SIG-M5 treated with dmso at 0.1 percent for 504 hours (cell line): Measurements from ENCODE around the gene SYNM.
"Not testable (repeated sequence)": the region's sequence is repeated elsewhere in the genome, so short reads cannot be mapped to it uniquely, and the experiment has no call there.

ENCODE experiments used
- DNase-seq: peaks from one replicate; lab custom pipeline; 2025; ENCODE audit not compliant: unreplicated experiment; lab: John Stamatoyannopoulos, UW

The SYNM gene

DNA sequence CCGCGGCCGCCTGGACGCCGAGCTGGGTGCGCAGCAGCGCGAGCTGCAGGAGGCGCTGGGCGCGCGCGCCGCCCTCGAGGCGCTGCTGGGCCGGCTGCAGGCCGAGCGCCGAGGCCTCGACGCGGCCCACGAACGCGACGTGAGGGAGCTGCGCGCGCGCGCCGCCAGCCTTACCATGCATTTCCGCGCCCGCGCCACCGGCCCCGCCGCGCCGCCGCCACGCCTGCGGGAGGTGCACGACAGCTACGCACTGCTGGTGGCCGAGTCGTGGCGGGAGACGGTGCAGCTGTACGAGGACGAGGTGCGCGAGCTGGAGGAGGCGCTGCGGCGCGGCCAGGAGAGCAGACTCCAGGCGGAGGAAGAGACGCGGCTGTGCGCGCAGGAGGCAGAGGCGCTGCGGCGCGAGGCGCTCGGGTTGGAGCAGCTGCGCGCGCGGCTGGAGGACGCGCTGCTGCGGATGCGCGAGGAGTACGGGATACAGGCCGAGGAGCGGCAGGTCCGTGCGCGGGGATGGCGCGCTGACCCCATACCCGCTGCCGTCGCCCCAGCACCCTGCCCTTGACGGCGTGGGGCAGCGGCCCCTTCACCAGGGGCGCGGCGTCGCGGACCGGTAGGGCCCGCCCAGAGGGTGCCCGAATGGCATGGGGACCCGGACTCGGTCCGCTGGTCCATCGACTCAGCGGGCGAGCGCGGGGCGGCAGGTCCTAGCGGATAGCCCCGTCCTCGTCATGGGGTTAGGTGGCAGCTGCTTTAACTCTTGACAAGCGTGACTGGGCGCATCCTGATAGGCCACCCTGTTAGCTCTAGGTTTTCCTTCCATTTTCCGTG, 848 bp downstream of the SYNM start:
- no peak for DNase-seq

DNA sequence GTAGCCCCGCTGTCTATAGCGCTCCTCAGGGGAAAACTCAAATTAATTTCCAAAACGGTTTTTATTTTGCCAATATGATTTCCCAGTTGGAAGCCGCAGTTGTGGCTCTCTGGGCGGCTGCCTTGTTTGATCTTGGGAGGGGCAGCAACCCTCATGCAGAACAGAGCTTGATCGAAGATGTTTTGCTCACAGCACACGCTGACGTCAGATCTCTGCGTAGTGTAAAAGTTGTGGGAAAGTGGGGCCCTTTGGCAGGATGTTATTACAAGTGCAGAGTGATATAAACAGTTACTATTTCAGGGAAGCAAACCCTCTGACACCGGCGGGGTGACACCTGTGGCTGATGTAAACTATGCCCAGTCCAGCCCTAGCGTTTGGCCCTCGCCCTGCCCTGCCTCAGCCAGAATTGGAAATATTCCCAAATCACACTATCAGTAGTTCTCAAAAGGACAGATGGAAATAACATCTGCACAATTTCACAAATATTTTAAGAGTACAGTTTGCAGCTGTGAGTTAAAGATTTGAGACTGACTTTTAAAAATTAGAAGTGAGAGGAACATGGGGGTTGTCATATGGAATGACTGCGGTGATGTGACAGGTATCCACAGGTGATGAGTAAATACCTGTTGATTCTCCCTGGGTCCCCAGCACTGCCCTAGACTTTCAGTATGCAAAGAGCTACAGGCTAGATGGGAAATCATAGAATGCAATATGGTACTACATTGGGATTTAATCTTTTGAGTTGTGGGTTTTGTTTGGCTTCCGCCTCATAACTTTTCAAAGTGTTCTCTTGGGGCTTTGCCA, 1.7 kb downstream of the SYNM start:
- DNase-seq = no peak

DNA sequence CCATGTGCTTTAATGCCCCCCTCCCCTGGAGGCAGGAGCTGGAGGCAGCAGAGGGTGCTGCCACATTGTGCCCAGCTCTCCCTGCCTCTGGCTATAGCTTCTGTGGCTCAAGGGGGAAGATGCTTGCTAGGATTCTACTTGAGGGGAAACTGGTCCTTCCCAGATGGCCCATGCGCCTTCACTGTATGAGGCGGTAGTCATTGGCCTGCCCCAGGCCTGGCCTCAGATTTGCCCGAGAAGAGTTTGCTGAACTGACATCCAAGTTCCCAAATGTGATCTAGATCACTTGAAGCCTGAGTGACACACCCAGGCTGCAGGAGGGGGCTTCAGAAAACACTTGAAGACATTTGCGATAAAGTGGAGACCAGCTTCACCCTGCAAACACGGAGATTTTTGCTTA, 4.1 kb downstream of the SYNM start:
- DNase-seq = no peak

DNA sequence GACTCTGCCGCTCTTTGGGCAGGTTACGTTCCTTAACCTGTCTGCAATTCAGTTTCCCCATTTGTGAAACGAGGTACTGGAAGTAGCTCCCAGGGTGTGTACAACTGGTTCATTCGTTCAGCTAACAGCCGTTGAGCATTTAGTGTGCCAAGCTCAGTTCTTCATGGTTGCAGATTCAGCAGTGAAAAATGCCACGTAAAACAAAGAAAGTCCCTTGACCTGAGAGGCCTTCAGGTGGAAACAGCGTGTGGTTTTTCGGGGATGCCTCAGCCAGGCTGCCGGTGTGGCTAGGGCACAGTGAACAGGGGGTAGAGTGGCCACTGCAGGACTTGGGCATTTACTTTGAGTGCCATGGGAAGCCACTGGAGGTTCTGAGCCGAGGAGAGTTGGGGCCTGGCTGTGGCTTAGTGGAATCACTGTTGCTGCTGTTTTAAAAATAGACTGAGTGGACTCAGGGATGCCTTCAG, 4.7 kb downstream of the SYNM start:
- DNase-seq = no peak

DNA sequence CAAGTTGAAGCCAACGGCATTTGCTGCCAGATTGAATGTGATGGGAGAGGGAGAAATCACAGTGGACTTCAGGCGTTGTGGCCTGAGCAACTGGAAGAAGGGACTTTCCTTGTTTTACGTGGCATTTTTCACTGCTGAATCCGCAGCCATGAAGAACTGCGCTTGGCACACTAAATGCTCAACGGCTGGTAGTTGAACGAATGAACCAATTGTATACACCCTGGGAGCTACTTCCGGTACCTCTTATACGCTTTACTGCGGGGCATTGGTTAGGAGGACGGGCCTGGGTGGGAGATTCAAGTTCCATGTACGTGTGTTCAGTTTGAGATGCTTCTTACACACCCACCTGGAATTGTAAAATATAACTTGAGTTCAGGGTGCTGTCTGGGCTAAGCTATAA, 5.2 kb downstream of the SYNM start:
- DNase-seq = no peak

DNA sequence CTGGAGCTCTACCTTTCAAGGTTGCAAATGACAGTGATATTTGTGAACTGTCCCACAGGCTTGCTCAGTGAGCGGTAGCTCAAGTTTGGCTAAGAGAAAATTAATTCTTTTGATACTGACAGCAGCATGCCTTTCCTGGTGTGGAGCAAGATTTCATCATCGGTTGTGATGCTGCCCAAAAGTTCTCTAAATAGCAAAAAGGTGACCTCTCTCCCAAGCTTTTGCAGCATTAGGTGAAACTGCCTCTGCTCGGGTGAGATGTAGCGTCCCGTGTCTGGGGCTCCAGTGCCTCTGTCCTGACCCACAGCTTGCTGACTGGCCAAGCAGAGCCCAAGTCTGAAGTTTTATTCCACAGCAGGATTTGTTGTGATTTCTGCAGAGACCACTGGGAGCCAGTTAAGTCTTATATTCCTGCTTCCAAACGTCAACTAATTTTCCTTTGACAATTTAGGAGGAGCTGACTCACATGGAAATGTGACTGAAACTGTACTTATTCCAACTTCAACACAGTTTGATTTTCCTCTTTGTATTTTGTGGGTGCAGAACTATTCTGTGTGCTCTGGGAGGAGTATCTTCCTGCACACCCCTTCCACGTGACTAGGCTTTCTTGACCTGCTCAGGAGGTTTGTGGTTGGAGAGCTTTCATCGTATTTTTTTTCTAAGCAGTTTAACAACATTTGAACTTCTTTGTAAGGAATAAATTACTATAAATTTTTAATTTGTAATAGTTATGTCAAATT, 5.9 kb downstream of the SYNM start:
- DNase-seq = no peak

DNA sequence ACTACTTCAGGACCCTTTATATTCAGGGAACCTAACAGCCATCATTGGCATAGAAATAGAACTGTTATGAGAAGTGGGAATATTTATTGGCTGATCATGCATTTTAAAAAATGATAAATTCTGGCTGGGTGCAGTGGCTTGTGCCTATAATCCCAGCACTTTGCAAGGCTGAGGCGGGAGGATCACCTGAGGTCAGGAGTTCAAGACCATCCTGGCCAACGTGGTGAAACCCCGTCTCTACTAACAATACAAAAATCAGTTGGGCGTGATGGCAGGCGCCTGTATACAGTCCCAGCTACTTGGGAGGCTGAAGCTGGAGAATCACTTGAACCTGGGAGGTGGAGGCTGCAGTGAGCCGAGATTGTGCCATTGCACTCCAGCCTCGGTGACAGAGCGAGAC, 6.8 kb downstream of the SYNM start:
- DNase-seq = not testable (repeated sequence)

DNA sequence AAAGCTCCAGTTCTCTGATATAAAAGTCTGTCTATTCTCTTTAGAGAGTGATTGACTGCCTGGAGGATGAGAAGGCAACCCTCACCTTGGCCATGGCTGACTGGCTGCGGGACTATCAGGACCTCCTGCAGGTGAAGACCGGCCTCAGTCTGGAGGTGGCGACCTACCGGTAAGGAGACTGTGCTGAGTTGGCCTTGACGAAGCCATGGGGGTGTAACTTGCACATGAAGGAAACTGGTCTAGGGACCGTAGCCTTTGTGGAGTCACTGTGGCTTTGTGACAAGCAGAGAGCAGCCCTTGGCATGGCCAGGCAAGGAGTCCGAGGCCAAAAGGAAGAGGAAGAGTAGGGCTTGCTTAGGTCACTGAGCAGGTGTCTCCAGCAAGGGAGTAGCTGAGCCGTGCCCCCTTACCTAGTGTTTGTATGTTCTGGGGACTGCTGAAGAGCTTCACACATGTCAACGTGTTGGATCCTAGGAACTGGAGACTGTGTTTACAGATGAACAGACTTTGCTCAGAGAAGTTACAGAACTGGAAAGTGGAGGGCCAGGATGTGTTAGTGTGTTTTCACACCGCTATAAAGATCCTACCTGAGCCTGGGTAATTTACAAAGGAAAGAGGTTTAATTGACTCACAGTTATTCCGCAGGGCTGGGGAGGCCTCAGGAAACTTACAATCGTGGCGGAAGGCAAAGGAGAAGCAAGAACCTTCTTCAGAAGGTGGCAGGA, 8.8 kb downstream of the SYNM start:
- no peak for DNase-seq

DNA sequence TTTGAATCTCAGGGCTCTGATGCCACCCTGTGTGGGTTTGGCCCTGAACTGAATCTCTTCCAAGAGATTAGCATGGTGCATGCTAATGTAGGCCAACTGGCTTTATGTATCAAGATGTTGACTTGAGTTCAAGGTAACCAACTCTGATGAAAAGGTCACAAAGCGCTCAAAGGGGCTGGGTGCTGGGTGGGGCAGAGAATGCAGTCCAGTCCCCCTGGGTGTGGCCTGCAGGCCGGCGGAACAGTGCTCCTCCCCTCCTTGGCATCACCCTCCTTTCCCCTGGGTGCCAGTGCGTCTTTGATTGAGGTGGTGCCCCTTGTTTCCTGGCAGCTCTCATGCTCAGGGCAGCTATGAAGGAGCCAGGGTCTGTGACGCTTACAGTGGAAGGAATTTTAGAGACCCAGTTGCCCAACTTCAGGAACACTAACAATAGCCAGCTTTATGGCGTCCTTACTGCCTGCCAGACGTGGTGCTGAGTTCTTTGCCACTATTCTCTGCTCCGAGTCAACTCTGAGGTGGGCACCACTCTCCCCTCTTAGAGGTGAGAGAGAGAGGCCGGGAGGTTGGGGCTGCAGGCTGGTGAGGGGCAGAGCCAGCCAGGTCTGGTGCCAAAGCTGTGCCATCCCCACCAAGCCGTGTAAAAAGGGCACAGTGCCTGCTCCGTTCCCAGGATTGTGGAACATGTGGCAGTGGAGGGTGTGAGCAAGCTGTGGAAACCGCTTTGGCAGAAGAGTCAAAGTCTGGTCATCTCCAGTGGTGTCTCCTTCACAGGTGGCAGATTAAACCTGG, 9.8 kb downstream of the SYNM start:
- no peak for DNase-seq

DNA sequence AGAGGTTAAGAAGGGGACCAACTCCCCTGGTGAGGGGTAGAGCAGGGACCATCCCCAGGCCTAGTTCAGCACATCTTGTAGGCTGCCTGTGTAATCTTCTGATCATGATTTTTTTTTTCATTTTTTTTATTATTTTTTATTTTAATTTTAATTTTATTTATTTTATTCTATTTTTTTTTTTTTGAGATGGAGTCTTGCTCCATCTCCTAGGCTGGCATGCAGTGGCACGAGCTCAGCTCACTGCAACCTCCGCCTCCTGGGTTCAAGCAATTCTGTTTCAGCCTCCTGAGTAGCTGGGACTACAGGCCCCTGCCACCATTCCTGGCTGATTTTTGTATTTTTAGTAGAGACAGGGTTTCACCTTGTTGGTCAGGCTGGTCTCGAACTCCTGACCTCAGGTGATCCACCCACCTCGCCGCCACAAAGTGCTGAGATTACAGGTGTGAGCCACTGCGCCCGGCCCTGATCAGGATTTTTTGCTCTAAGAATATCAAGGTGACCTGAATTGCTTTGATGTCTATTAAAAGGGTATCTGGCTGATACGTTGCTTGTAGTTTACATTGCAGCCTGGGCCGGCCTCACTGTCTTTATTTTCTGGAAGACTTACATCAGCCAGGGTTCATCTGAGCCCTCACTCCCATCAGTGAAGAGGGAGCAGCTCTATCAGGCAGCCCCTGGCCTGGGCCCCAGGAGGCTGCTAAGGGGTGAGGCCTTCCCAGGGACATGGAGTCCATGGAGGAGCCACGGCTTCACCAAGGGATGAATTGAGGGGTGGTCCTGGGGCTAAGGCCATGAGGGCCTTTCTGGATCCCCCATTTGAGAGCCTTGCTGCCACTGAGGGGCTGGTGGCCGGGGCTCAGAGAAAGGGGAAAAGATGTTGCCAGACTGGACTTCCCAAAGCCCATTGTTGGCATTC, 10.7 kb downstream of the SYNM start:
- DNase-seq = no peak

DNA sequence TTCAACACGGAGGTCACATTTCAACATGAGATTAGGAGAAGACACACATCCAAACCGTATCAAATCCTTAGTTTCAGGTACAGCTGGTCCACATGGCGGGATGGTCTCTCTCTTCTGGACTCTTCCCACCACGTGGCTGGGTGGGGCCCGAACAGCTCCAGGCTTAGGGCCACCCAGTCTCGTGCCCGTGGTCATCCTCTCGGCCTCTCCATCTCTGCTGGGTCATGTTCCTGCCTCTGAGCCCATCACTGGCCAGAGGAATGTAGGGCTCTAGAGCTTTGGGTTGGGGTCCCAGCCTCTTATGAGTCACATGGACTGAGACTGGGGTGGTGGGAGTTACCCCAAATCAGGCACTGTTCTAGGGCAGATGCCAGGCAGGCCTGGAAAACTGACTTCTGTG, 12.2 kb downstream of the SYNM start:
- no peak for DNase-seq

DNA sequence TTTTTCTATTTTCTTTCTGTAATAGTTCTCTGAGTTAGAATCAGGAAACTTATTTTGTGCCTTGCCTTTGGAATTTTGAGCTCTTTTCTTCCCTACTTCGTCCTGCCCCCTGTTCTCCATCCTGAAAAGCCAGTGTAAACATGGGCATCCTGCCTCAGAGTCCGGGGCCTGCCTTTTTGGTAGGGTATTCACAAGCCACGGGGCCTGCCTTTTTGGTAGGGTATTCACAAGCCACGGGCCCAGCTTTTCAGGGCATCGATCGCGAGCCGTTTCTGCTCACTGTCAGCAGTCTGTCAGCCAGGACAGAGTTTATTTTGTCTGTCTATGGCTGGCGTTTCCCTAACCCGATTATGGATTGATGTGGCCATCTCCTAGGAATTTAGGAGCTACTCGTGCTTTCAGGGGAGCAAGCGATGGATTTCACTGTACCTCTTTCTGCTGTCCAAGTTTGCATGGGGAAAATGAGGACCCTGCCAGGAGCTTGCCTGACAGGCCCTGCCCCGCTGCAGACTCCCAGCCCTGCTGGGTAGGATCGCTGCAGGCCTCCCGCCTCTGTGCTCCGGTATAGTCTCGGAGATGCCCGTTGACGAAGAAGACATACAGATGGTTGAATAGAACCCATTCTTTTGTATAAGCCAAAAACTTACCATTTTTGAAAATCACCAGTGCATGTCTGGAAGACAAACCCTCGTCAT, 12.8 kb downstream of the SYNM start:
- DNase-seq = no peak

DNA sequence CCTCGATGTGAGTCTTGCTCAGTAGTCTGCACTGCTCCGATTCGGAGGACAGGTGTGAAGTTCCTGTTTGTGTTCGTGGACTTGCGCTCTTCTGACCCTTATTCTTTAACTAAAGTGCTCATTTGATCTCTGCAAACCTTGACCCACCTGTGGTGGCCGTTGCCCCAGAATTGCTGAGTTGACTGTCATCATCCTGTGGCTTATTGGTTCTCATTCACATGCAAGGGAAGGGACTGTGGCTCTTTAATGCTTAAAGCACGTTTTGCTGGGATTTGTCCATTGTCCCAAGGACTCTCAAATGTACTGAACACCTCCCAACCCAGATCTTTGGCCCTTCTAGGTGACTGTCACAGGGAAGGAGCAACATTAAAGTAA, 13.4 kb downstream of the SYNM start:
- no peak for DNase-seq

DNA sequence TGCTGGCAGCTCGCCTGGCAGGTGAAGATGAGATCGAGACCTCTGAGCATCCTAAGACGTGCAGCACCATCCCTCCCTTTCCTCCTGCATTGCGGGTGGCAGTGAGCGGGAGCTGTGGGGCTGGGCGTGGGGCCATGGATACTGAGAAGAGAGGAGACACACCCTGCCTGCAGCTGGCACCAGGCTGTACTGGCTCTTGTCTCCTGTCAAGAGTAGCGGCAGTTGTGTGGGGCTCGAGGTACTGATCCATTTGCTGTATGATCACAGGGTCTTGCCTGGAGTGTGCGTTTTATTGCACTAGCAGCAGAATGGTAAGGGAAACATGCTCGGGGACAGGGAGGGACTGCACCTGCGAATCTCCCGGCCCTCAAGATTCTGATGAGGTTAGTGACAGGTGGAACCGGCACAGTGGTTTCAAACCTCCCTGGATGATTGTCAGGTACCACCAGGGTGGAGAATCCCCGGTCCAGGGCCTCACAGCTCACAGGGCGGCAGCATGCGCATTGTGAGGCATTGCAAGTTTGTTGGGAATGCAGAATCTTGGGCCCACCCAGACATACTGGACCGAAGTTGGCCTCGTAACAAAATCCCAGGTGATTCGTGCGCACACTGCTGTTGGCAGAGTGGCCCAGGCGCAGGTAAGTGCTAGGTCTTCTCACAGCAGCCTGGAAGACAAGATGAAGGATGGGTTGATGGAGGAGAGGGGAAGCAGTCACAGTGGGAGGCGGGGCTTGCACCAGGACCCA, 14.1 kb downstream of the SYNM start:
- no peak for DNase-seq

DNA sequence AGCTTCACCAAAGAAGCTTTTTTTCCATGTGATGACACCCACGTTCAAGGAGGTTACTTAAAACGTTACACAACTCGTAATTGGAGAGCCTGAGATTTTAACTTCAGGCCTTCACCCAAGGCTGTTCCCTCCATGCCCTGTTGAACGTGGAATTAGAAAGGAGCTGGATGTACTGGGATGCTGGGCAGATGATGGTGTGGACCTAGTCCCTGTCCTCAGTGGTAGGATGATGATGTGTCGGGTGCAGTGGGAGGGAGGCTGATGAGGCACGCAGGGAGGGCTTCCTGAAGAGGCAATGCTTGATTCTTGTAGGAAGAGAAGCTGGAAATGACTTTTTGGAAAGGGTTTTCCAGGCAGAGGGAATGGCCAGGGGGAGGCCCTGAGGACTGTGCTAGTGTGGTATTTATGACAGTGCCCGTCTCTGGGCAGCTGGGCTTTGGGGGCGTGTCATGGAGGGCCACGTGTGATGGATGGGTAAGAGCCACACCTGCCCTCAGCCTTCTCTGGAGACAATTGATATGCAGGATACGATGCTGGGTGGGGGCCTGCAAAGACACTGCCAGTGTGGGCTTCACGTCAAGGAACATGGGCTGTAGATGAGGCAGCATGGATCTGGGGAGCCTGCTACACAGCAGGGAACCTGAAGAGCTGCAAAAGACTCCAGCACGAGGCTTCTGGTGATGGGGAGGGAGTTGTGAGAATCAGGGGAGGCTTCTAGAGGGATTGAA, 15.3 kb downstream of the SYNM start:
- DNase-seq = no peak

DNA sequence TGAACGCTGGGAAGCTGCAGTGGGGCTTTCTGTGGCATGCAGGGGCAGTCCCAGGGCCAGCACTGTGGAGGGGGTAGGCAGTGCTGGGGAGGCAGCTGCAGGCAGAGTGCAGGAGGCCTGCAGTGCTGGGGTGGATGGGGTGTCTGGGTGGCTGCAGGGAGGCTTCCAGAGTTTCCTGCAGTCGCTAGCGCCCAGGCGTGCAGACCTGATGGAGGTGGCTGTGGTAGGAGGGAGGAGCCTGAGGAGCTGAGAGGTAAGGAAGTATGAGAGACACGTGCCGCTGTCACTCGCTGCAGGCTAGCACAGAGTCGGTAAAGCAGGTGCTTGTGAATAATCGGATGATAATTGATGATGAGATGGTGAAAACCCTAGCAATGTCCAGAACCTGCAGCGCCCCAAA, 16.3 kb downstream of the SYNM start:
- no peak for DNase-seq

DNA sequence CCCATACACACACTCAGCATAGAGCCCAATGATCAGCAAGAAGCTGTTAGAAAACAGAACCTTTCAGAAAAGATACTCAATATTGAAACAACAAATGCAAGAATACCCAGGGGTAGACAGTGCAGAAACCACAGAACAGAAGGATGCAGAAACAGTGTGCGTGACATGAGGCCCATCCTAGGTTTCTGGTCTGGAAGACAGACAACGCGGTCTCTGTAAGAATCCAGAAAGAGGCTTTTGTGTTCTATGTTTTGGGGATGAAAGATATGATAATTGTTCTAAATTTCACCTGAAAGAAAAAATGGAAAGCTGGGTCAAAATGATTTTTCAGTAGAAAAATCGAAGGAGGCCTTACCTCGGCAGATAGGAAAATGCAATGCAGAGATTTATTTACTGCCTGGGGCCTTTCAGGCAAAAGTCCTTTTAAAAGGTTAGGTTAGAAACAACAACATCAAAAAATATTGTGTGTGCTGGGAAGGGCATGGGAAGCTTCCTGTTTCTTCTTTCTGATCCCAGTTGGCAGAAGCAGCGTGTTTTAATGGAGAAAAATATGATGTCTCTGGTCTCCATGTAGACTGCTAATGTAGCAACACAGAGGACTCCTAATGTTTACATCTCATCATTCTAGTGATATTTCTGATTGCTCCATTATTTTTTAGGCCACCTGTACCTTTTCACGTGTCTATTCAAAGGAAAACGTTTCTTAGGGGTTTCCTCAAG, 17.0 kb downstream of the SYNM start:
- DNase-seq = no peak
